ENCODE measurements around the gene MT1M.
"Not testable (repeated sequence)": the region's sequence is repeated elsewhere in the genome, so short reads cannot be mapped to it uniquely, and the experiment has no call there.

MT1M gene

DNA sequence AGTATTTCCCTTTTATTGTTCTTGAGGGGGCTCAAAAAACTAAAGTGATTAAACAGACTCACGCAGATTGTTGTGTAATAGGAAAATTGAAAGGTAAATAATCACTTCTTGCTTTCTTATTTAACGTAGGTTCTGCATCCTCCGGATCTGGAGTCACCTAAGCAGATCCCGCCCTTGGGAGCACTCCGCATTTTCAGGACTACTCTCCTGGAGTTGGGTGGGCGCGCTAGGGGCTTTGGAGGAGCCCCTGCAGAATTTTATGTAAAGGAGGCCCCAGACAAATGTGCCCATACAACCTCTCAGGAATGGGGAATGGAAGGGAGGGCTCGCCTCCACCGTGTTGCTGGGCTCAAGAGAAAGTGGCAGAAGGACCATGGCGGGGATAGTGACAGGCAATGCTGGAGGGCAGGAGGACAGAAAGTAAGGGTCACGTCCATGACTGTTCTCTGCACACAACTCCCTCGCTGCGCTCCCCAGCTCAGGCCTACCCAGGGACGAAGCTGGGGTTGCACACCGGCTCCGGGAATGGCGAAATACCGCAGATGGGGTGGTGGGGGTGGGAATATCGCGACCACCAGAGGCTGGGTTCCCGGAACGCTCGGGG, 15.7 kb upstream of the MT1M start:
- TF ChIP-seq ZNF274 (IDR thresholded peaks at IDR 0.05; ENCODE audit: low read depth, low read length), result no peak
- no peak overlapping the region for H3K4me3 ChIP-seq (ENCODE audit: low read length)

DNA sequence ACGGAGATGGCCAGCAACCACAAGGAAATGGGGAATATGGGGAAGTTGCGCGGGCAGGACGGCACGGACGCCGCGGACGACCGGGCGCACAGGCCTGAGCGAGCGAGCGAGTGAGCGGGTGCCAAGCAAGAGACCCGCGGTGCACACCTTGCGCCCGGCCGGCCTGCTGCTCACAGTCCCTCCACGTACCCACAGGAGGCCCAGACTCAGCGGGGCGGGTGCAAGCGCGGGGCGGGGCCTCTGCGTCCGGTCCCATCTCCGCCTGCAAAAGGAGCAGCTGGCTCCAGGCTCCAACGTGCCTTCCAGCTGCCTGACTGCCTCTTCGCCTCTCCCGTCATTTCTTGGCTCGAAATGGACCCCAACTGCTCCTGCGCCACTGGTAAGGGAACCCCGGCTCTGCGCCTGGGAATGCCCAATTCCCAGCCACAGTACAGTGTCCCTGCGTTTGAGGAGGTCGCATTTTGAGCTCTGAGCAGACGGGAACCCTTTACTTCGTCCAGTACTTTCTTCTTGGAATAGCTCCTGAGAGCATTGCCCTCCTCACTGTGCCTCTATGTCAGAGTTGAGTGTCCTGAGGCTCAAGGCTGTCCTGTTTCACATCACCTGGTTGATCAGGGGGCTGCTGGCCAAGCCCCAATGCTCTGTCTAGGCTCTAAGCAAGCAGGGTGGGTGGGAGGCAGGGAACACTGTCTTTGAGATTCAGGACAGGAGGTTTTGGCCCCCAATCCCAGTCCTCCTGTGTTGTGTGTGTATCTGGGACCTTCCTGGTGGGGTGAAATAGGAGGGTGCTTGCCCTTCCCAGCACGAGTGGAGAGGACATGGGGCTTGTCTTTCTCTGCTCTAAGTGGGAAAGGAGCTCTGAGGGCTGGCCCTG, 15.0 kb upstream of the MT1M start:
- H3K4me3 ChIP-seq (ENCODE audit: low read length), result no peak overlapping the region
- TF ChIP-seq ZNF274 (IDR thresholded peaks at IDR 0.05; ENCODE audit: low read depth, low read length), result no peak

DNA sequence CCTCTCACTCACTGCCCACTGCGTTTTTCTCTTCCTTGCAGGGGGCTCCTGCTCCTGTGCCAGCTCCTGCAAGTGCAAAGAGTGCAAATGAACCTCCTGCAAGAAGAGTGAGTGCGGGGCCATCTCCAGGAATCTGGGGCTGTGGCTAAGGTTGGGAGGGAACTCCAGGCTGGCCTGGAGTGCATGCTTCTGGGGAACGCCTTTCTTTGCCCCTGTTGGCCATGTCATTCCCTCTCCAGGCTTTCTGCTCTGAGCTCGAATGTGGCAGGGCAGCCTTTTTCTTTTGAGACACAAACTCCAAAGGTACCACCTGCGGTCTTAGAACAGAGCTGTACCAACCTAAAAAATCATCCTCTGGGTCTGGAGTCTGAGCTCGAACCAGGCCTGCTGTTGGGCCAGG, 14.3 kb upstream of the MT1M start:
- H3K4me3 ChIP-seq (ENCODE audit: low read length), result no peak overlapping the region
- TF ChIP-seq ZNF274 (IDR thresholded peaks at IDR 0.05; ENCODE audit: low read depth, low read length), result no peak

DNA sequence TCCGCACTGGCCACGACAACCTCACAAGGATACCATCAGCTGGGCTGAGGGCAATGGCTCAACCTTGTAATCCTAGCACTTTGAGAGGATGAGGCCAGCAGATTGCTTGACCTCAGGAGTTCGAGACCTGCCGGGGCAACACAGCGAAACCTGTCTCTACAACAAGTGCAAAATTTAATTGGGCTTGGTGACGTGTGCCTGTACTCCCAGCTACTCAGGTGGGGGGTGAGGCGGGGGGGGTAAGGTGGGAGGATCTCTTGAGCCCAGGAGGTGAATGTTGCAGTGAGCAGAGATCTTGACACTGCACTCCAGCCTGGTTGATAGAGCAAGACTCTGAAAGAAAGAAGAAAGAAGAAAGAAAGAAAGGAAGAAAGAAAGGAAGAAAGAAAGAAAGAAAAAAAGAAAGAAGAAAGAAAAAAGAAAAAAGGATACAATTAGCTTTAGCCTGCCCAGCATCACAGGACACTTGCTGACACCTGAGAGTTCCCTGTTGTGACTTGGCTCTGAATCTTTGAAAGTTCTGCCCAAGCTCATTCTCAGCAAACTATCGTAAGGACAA, 12.0 kb upstream of the MT1M start:
- no peak for TF ChIP-seq ZNF274 (IDR thresholded peaks at IDR 0.05; ENCODE audit: low read depth, low read length)

DNA sequence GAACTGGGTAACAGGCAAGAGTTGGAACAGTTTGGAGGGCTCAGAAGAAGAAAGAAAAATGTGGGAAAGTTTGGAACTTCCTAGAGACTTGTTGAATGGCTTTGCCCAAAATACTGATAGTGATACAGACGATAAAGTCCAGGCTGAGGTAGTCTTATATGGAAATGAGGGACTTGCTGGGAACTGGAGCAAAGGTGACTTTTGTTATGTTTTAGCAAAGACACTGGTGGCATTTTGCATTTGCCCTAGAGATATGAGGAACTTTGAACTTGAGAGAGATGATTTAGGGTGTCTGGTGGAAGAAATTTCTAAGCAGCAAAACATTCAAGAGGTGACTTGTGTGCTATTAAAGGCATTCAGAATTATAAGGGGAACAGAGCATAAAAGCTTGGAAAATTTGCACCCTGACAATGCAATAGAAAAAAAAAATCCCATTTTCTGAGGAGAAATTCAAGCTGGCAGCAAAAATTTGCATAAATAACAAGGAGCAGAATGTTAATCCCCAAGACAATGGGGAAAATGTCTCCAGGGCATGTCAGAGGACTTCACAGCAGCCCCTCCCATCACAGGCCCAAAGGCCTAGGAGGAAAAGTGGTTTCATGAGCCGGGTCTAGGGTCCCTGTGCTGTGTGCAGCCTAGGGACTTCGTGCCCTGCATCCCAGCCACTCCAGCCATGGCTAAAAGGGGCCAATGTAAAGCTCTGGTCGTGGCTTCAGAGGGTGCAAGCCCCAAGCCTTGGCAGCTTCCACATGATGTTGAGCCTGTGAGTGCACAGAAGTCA, 10.6 kb upstream of the MT1M start:
- not testable (repeated sequence) for H3K4me3 ChIP-seq (ENCODE audit: low read length)

More for the DNA sequence above, 12.0 kb upstream of the MT1M start:
- H3K4me3 ChIP-seq (ENCODE audit: low read length), result no peak overlapping the region

DNA sequence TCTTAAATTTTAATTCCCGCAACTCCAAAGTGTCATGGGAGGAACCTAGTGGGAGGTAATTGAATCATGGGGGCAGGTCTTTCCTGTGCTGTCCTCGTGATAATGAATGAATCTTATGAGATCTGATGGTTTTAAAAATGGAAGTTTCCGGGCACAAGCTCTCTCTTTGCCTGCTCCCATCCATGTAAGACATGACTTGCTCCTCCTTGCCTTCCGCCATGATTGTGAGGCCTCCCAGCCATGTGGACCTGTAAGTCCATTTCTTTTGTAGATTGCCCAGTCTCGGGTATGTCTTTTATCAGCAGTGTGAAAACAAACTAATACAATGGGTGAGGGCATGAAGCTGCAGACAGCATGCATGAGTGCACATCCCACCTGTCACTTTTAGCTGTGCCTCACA, 9.3 kb upstream of the MT1M start:
- not testable (repeated sequence) for H3K4me3 ChIP-seq (ENCODE audit: low read length)

DNA sequence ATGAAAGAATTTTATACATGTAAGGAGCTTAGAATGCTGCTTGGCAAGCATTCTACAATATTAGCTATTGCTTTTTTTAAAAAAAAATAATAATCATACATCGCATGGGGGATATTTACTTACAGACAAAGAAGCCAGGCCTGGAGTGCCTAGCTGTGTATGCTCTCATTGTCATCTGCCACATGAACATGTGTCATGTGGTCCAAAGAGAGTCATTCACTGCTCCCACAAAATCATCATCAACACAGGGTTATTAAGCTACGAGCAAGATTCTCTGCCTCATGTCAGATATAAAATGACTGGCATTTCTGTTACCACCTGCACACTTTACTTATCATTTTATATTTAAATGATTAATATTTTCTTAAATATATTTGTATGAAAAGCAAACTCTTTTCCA, 8.8 kb upstream of the MT1M start:
- no peak overlapping the region for H3K4me3 ChIP-seq (ENCODE audit: low read length)
- no peak for TF ChIP-seq ZNF274 (IDR thresholded peaks at IDR 0.05; ENCODE audit: low read depth, low read length)

DNA sequence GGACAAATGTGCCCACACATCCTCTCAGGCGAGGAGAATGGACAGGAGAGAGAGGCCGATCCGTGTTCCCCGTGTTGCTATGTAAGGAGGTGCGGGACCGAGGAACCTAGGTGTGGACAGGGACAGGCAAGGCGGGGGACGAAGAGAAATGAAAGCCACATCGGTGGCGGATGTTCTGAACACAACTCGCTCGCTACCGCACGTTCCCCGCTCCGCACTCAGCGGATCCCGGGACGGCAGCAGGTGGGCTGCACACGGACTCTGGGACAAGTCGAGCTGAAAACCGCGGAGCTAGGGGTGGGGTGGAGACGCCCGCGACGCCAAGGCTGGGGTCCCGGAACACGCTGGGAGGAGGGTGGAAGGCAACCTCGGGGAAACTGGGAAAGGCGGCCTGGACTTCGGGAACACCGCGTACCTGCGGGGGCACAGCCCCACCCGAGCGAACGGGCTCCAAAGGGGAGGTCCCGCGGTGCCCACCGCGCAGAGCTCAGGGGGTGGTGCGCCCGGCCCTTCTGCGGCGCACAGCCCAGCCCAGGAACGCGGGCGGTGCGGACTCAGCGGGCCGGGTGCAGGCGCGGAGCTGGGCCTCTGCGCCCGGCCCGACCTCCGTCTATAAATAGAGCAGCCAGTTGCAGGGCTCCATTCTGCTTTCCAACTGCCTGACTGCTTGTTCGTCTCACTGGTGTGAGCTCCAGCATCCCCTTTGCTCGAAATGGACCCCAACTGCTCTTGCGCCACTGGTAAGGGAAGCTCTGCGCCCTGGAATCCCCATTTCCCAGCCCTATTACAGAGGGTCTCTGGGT, 7.1 kb upstream of the MT1M start, which contains the start of gene MT1E:
TSS of gene MT1E (plus strand) at position 642 of the 803 bp plus-strand sequence. CDS start at position 713, 71 bp downstream.
- TF ChIP-seq ZNF274 (IDR thresholded peaks at IDR 0.05; ENCODE audit: low read depth, low read length), result no peak
- peak within 1 kb of the TSS; percentile 49; the same call in 1 of the 2 replicates for H3K4me3 ChIP-seq (ENCODE audit: low read length)

DNA sequence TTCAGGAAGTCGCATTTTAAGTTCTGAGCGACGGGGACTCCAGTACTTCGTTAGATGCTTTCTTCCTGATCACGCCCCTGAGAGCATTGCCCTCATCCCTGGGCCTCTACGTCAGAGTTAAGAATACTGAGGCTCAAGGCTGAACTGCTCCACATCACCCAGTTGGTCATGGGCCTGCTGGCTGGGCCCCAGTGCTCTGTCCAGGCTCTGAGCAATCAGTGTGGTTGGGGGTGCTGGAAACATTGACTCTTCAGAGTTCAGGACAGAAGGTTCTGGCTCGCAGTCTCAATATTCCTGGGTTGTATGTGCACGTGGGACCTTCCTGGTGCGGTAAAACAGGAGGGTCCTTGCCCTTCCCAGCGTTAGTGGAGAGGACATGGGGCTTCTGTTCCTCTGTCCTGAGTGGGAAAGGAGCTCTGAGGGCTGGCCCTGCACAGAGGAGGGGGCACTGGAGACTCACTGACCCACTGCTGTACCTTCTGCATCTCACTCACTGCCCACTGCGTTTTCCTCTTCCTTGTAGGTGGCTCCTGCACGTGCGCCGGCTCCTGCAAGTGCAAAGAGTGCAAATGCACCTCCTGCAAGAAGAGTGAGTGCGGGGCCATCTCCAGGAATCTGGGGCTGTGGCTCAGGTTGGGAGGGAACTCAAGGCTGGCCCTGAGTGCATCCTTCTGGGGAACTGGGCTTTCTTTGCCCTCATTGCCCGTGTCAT, 6.4 kb upstream of the MT1M start:
- no peak for TF ChIP-seq ZNF274 (IDR thresholded peaks at IDR 0.05; ENCODE audit: low read depth, low read length)
- peak overlapping the region; percentile 49; the same call in 1 of the 2 replicates for H3K4me3 ChIP-seq (ENCODE audit: low read length)

DNA sequence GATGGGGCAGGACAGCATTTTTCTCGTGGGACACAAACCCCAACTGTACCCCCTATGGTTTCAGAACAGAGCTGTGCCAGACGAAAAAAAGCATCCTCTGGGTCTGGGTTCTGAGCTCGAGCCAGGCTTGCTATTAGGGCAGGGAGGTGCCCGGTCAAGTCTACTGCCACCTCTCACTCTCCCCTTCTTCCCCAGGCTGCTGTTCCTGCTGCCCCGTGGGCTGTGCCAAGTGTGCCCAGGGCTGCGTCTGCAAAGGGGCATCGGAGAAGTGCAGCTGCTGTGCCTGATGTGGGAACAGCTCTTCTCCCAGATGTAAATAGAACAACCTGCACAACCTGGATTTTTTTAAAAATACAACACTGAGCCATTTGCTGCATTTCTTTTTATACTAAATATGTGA, 5.8 kb upstream of the MT1M start:
- TF ChIP-seq ZNF274 (IDR thresholded peaks at IDR 0.05; ENCODE audit: low read depth, low read length), result no peak
- H3K4me3 ChIP-seq (ENCODE audit: low read length), result no peak overlapping the region

DNA sequence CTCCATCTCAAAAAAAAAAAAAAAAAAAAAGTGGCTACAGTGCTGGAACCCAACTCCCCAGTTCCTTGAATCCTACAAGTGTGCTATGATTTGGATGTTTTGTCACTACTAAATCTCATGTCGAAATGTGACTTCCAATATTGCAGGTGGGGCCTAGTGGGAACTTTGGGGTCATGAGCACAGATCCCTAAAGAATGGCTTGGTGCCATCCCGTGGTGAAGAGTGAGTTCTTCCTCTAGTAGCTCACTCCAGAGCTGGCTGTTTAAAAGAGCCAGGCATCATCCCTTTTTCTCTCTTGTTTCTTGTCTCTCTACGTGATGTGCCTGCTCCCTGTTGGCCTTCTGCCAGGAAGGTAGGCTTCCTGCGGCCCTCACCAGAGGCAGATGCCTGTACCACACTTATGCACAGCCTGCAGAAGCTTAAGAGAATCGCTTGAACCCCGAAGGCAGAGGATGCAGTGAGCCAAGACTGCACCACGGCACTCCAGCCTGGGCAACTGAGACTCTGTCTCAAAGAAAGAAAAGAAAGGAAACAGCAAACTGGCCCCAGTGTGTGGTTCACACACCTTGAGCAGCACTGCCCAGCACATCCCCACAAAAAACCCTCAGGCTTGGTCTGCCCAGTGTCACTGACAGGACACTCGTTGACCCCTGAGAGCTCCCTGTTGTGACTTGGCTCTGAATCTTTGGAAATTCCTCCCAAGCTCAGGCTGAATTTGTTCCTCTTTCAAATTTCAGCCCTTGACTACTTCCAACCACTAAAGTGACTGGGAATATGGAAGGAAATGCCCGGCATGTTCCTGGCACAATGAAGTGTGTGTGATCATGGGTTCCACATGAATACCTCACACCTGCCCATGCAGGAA, 3.7 kb upstream of the MT1M start:
- TF ChIP-seq ZNF274 (IDR thresholded peaks at IDR 0.05; ENCODE audit: low read depth, low read length), result no peak

DNA sequence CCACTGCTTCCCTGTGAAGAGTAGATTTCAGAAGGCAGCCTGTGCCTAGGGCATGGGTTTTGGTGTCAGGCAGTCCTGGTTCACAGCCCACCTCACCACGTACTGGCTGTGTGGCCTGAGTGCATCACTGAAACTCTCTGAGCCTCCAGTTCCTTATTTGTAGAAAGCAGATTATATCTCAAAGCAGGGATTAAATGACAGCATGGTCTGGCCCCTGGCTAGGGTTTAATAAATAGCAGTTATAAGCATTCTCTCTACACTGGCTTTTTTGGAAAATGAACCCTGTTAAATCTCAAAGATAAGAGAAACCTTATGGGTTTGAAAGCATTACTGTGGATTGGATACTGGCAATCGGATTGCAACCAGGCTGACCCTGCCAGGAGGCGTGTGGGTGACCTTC, 2.9 kb upstream of the MT1M start:
- no peak overlapping the region for H3K4me3 ChIP-seq (ENCODE audit: low read length)
- no peak for TF ChIP-seq ZNF274 (IDR thresholded peaks at IDR 0.05; ENCODE audit: low read depth, low read length)

More for the DNA sequence above, 3.7 kb upstream of the MT1M start:
- H3K4me3 ChIP-seq (ENCODE audit: low read length), result no peak overlapping the region

Data from GM08714 (cell line).